Nucleus accumbens (tissue), 56 donors: ENCODE measurements around the gene ARL6IP6.

ENCODE experiments used
- DNase-seq, 56 donors: peaks; one replicate each; lab custom pipeline; 2025; lab: John Stamatoyannopoulos, UW

The ARL6IP6 gene

DNA sequence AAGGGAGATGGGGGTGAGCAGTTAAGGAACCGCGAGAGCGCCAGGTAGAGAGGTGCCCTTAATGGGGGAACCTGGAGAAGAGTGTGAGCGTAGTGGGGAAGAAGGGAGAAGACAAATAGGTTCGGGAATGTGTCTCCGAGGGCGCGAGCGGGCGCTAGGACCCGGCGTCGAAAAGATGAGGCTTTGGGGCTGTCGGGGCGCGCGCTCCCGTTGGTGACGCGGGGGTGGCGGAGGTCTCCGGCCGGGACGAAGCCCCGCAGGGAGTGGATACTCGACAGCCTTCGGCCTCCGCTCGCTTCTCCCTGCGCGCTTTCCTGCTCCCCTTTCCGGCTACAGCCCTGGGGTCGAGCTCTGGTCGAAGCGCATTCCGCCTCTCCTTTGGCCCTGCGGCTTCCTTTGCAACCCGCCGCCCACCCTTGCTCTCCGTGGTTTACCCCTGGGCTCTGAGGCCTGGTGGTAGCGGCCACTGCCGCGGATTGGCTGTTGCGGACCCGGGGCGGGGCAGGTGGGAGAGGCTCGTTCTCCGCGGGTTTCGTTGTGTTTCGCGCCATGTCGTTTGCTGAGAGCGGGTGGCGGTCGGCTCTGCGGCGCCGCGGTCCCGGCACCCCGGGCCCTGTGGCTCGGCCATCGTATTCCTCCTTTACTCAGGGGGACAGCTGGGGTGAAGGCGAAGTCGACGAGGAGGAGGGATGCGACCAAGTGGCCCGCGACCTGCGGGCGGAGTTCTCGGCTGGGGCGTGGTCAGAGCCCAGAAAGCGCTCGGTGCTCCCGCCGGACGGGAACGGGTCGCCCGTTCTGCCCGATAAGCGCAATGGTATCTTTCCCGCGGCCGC is at the start of gene ARL6IP6:
ARL6IP6 (plus strand) TSS at position 545 of the 833 bp plus-strand sequence; CDS start at position 550, 5 bp downstream.
- DNase-seq = peak in 55 of 56 donors; percentile 64 to 99 (median 94)

DNA sequence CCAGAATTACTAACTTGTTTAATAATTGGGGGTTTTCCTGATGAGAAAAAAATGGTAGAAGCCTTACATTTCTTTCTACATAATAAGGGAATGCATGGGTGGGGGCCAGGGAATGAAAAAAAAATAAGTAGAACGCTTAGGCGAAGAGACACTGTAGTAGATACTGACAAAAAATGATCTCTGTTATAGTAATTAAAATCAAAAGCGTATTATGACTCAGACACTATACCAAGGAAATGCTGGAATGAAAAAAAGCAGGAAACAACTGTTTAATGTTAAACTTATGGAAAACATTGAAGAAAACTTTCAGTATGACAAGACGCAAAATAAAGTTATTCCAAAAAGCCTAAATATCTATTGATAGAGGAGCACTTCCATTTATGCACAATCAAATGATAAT is 44.1 kb upstream of the ARL6IP6 start:
- no peak for DNase-seq

DNA sequence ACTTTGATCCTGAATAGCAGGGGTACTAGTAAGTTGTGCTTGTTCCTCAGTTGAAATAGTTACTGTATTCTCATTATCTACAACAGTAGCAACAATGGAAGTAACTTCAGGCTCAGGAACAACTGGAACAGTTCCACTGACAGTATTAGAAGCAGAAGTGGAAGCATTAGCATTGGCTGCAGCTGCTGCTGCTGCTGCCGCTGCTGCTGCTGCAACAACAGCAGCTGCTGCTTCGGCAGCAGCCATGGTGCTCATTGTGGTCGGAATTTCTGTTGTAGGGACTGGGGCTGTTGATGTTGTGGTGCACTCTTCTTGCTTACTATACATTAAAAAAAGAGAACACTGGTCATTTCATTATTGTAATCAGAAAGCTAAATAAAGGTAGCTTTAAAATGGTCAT is 42.0 kb upstream of the ARL6IP6 start:
- no peak for DNase-seq

DNA sequence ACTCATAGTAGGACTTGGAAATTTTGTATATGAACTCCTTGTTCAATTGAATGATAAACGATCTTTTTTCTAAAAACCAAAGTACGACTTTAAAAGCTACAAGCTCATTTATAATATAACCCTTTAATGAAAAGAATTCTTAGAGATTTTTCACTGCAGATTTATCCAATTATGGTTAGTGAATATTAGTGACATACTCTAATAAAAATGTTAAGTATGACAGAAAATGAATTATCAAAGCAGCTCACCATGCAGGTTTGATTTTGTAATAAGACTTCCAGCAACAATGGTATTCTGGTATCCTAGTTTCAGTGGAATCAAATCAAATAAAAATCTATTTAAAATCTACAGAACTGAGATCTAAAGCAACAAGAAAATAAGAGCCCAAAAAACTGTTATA is 39.6 kb upstream of the ARL6IP6 start:
- no peak for DNase-seq

DNA sequence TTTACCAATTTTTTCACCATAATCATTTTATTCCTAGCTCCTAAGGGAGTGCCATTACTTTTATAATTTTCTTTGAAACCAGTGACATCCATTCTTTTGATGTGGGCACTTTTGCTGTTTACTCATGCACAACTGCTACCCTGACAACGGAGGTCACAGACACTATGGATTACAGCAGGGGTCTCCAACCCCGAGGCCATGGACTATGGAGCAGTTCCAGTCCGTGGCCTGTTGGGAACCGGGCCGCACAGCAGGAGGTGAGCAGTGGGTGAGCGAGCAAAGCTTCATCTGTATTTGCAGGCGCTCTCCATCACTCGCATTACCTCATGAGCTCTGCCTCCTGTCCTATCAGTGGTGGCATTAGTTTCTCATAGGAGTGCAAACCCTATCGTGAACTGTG is 35.8 kb upstream of the ARL6IP6 start:
- DNase-seq = no peak

DNA sequence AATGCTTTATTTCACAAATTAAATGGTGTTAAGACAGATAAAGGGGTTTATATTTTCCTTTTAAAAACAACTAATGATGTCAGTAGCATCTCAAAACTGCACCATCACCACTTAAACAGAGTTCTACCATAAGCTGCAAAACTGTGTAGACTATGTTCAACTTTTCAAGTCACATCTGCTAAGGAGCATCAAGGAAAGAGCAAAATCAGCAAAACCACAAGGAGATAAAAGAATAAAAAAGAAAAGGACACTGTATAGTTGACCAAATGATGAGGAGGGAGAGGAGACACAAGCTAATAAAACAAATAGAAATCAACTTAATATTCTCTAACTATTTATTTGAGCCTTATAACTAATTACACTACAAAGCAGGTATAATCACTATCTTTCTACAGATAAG is 35.0 kb upstream of the ARL6IP6 start:
- no peak for DNase-seq

DNA sequence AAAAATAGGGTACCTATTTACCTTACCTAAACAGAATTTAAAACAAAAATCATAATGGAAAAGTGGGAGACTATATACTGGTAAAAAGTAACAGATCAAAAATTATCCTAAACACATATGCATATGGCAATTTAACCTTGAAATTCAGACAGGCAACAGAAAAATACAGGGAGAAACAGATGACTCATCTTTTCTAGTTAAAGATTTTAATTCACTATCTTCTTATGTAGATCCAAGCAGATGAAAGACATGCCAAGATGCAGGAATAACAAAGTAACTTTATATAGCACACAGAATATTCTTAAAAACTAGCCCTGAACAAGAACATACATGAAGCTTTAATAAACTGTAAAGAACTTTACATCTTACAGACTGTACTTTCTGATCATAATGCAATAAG is 32.1 kb upstream of the ARL6IP6 start:
- no peak for DNase-seq

DNA sequence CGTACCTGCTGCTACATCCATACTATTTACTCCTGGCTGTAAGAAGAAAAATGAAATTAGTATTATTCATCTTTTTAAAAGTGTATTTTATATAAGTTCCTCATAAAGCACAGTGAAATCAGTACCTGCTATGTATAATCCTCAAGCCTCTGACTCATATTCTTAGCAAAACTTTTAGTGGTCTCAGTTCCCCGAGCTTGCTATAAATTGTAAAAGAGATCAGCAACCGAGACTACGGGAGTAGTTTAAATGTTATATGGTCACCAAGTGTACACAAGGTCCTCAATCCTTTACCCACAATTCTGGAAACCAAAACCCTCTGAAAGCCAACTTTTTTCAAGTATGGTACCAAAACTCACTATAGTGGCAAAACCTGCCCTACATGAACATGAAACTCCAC is 25.4 kb upstream of the ARL6IP6 start:
- no peak for DNase-seq

DNA sequence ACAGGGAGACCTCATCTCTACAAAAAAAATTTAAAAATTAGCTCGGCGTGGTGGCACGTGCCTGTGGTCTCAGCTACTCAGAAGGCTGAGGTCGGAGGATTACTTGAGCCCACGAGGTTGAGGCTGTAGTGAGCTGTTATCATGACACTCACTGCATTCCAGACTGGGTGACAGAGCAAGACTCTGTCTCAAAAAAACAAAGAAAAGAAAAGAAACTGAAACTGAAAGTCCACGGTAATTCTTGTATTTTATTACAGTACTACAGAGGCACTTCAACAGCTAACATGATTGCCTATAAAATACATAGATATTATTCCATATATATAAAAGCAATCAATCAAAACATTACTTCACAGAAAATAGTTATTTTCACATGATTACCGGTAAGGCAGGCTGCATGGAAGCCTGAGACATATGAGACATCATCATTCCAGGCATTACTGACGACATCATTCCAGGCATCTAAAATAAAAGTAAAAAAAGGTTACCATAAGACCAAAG is 24.2 kb upstream of the ARL6IP6 start:
- no peak for DNase-seq

DNA sequence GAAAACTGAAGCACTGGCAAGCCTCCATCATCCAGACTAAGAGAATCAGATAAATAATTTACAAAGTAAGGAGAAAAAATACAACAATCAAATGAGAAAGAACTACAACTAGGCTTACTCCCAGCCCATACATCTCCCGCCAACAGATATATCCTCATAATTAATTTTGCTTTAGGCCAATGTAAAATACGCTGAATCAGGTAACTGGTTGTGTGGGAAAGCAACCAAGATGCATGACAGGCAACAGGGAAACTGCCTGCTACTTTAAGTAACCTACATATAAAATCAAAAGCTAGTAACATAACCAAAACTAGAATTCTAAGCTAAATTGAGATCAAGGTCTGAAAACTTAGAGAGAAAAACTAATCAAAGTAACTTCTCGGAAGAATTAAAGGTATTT is 22.7 kb upstream of the ARL6IP6 start:
- DNase-seq = no peak

DNA sequence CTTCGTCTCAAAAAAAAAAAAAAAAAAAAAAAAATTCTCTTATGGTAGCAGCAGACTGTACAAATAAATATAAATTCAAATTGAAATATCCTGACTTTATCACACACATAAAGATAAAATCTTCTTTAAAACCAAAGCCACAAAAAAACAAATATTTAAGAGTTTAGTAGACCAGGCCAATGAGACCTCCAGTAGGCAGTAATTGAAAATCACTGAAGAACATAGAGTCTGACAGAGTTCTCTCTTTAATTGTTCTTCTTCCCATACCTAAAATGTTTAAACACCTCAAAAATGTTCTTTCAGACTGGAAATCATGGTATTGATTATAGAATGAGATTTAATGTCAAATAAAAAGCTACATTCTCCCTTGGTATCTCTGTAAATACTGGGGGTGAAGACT is 21.9 kb upstream of the ARL6IP6 start:
- DNase-seq = no peak

DNA sequence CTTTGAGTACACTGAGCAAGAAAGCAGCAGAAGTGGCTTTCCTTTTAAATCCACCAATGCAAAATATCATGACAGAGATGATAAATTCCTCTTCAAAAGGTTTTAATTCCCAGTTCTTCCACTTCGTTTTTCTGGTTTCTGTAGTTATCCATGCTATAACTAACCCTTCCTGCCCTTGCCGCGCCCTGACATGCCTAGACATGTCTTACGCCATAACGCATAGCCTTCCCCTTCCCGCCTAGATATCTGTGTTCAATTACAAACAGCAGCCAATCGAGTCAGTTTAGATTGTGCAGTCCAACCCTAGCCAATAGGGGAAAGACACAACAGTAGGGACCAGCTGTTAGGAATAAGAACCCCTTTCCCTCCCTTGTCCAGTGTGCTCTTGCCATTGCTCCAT is 17.2 kb upstream of the ARL6IP6 start:
- no peak for DNase-seq

DNA sequence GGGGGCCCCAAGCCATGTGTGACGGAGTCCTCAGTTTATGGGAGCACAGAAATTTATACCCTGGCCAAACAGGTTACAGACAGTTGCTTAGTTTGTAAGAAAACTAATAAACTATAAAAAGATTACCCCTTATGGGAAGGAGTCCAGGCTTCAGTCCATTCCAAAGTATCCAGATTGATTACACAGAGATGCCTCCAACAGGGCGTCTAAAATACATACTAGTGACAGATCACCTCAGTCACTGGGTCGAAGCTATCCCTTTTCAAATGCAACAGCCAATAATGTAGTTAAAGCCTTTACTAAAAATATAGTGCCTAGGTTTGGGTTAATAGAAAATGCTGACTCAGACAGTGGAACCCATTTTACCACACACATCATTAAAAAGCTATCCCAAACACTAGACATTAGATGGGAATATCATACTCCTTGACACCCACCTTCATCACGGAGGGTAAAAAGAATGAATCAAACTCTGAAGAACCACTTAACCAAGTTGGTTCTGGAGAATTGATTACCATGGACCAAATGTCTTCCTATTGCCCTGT is 11.9 kb upstream of the ARL6IP6 start:
- no peak for DNase-seq

DNA sequence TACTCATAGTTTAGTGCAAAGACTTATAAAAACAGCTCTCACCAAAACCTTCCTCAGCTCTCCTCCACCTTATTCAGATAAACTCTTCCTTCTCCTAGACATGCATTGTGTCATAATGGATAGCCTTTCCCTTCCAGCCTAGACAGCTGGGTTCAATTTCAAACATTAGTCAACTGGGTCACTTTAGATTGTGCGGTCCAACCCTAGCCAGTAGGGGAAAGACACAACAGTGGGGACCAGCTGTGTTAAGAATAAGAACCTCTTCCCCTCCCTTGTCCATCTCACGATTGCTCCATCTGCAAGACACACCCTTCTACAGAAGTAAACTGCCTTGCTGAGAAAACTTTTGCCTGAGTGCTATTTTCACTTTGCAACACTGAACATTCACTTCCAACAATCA is 9.7 kb upstream of the ARL6IP6 start:
- DNase-seq = no peak

DNA sequence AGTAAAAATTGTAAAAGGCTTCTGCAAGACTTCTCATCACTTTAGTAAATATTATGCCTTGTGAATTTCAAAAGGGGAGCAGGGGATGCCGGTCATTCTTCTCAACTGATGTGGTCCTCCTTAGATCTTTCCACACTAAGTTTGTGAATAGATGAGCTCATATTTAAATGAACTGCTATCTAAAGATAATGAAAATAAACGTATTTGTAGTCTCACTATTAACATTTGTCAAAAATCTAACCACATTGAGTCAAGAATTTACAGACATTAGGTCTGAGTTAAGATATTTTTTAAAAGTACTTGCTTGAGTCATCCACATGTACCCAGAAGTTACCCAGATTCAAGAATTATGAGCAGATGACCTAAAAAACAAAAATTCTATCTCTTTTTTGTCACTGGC is 7.7 kb upstream of the ARL6IP6 start:
- DNase-seq = no peak

DNA sequence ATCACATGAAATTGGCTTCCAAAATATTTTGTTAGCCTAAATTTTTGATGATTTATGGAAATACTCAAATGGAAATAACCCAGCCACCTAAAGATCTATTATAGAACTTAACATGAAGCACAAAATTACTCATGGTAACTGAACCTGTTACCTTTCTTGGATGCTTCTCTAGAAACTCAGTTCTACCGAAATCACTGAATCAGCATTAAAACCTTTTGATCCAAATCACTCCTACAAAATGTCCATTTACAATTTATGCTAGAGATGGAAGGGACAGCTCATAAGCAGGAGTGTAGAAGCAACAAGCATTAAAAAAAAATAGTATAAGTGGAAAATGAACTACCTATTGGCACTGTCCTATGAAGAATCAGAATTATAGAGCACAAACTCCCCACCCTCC is 3.3 kb upstream of the ARL6IP6 start:
- no peak for DNase-seq

DNA sequence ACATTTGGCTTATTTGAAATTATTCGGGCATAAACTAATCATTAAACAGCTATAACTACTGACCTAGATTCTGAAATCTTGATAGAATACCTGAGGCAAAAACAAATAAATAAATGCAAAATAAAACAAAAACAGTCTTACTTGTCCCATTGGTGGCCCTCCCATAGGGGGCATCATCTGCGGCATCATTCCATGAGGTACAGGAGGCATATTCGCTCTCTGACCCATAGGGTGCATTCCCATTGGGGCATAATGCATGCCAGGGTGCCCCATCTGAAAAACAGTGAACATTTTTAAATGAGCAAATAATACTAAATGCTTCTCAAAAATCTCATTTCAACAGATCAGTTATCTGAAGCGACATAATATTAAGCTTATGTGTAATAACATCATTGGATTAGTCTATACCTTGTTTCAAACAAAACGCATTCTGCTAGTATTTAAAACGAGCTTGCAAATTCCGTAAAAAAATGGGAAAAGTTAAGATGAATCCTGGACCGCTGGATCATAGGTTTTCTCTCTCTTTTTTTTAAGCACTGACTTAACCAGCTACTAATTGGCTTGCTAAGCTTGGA is 2.5 kb upstream of the ARL6IP6 start:
- DNase-seq = no peak

DNA sequence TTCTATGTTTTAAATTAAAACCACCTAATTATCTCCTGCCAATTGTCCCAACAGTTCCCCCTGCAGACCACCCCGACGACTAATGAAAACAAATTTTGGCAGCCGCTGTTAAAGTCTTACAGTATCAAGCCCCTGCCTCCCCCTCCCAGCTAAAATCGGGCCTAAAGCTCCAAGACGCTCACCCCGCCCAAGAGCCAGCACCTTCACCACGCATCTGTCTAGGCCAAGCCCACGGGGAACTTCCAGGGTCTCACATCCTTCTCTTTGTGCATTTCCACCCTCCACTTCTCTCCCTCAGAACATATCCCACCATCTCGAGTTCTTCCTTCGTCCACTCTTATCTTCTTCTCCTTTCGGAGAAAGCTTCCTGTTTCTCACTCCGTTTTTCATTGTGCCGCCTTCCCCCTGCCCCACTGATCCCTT is 1.6 kb upstream of the ARL6IP6 start:
- peak in 6 of 56 donors; percentile 3 to 28 (median 20) for DNase-seq

DNA sequence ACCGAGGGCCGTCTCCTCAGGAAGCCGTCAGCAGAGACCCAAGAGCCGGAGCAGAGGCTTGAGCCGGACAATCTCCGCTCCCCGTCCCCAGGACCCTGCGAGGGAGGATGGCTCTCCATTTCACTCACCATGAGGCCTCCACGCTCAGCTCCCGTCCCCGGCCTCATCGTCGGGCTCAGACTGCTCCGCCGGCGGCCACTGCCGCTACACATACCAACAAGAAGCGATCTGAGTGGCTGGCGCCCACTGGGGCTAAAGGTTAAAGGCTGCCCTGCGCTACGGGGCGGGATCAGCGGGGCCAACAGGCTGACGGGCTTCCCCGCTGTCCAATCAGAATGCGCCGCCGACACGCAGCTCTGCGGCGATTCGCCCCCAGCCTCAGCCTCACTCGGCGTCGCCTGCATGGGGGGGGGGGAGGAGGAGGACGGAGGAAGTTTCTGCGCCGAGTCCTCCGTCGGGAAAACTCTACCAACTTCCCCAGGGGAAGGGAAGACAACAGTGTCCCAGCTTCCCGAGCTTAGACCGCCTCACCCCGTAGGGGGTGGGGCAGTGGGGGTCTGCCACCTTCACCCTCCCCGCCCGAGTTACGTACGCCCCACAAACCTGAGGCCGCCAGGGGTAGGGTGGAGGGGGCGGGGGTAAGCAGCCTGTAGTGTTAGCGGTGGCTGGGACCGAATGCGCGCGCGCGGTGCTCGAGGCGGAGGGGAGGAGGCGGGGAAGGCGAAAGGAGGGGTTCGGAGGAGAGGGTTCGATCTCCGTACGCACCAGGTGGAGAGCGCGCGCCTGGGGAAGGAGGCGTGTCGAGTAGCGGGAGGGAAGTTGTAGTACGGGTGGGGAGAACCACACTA is 968 bp upstream of the ARL6IP6 start, which contains the start of gene PRPF40A:
PRPF40A (minus strand) TSS at position 234 of the 848 bp plus-strand sequence; CDS start at position 212, 22 bp downstream.
- DNase-seq = peak; percentile 67 to 99 (median 98)

DNA sequence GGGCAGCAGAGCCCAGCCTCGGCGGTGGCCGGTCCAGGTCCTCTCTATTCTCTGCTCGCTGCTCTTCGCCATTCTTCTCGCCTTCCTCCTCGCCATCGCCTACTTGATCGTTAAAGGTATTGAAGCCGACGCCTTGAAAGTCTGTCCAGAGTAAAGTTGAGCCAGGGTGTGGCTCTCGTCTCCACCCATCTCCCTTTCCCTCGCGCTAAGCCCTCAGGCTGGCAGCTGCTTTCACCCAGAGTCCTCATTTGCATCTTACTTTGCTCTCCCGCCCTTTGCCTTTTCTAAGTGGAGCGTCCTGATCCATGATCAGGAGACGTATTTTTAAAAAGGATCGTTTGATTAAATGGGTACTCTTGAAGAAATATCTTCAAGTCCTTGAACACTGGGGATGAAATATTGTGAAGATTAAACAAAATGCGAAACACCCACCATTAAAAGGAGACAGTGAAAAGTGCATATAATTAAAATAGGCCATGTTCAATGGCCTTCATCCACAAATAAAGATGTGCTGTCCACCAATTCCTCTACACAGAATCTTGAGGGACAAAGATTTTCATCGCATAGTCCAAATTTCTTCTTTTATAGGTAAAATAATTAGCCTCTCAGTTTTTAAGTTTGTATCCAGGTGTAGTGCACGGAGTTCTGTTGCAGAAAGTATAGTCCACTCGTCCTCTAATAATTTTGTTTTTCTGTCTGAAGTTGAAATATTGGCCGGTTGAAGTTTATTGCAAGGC is 657 bp downstream of the ARL6IP6 start:
- DNase-seq = peak in 3 of 56 donors; percentile 27 to 39 (median 33)
